Right lobe of liver (tissue), 6 donors: ENCODE results near the gene CYP4A11. TPM values are rescaled to one million over a fixed set of nuclear protein-coding genes. Genes with fewer than 3 reads are reported as not detected.
"Not testable (repeated sequence)": the region's sequence is repeated elsewhere in the genome, so short reads cannot be mapped to it uniquely, and the experiment has no call there.

Experiments used
- ATAC-seq, 4 donors: fragments of 200-7000 bp; cut with Tn5 transposase; one replicate each; pipeline ENCODE4 v1.9.1; 2020; ENCODE audit warnings: mild to moderate bottlenecking in 4 of 4, moderate library complexity in 4 of 4
- DNase-seq, 3 donors: peaks; one replicate each; pipeline ENCODE4 v3.0.0-alpha.2; 2020
- H3K27ac ChIP-seq, 3 donors: fragments of 200-600 bp; one replicate each; pipeline ENCODE4 v1.8.0; 2022
- H3K27me3 ChIP-seq, 2 donors: fragments of 200-600 bp; one replicate each; pipeline ENCODE4 v1.8.0; 2022
- H3K36me3 ChIP-seq, 4 donors: fragments of 200-600 bp; sonication (generic) in 1 of 4; one replicate each; pipeline versions ENCODE4 v1.5.1 to v1.8.0; 2017 to 2022; ENCODE audit warnings: control low read depth in 1 of 4
- H3K4me1 ChIP-seq, 4 donors: fragments of 200-600 bp; sonication (generic) in 1 of 4; one replicate each; pipeline versions ENCODE4 v1.5.1 to v1.8.0; 2017 to 2022; ENCODE audit warnings: control low read depth in 1 of 4
- H3K4me3 ChIP-seq, 3 donors: fragments of 200-600 bp; one replicate each; pipeline ENCODE4 v1.8.0; 2022
- H3K9me3 ChIP-seq, 4 donors: fragments of 200-600 bp; sonication (generic) in 1 of 4; one replicate each; pipeline versions ENCODE4 v1.5.1 to v1.8.0; 2017 to 2022; ENCODE audit warnings: control low read depth in 1 of 4
- CTCF ChIP-seq, 4 donors: fragments of 200-600 bp in 3 of 4; fragments of 450-650 bp in 1 of 4; IDR thresholded peaks; one replicate each; pipeline versions ENCODE4 v1.5.1 to v1.8.0; 2016 to 2022; ENCODE audit warnings: antibody characterized with exemption in 4 of 4, mild to moderate bottlenecking in 2 of 4
- POLR2A ChIP-seq: fragments of 450-650 bp; IDR thresholded peaks from one replicate; pipeline ENCODE4 v1.6.1; 2017; ENCODE audit warnings: antibody characterized with exemption, mild to moderate bottlenecking
- WGBS: methylation state at CpG from one replicate; pipeline ENCODE4 v1.1.6; 2018; ENCODE audit warnings: low coverage, low lambda C conversion rate; ENCODE audit not compliant: insufficient coverage; ENCODE audit errors: missing lambda C conversion rate; 5-methylcytosine and 5-hydroxymethylcytosine counted together
- intact Hi-C, 2 donors: fragments of 100-400 bp; cut with DNase I; formaldehyde crosslinking; loops; one replicate each; pipeline versions ENCODE4 v1.11.2 to v1.14.1; 2022
- long read RNA-seq: library from polyadenylated mRNA; unstranded; transcript quantifications from one replicate; pipeline ENCODE4 v2.0.0, GENCODE V29; 2019
- total RNA-seq, 6 experiments: library from RNA; depleted of rRNA in 2 of 6; stranded (reverse); fragments of >200 nt in 2 of 6; fragmentation: NEBNext Ultra II Directional in 3 of 6; extraction: Animal tissue kit (Norgen Biotek cat#: 25700) in 3 of 6; gene quantifications; one replicate each; pipeline versions ENCODE4 v1.1.0 to v1.2.4, GENCODE V29; 2016 to 2023
- donor health status: DM: no; HTN: yes; CAD: no.
- donor health status: DM: no; HTN: no; CAD: no.
- donor health status: DM: no; HTN: no; CAD: no.
- donor health status: DM: no; HTN: yes; CAD: no.
- donor health status: DM: no; HTN: yes; CAD: no.

Gene CYP4A11
- total RNA-seq: 100 to 1,000 TPM; 176 to 676 (median 297) TPM
- long read RNA-seq, transcript CYP4A11-201 (12 exons, 2,530 nt): major isoform, 11 of 32 reads
- long read RNA-seq, partial matches to known transcripts: 1 of 32 reads
- long read RNA-seq, other reads (novel, unspliced or antisense): 15 of 32 reads

- DNase-seq (peak in 1 of 3 donors; percentile 86), ATAC-seq (peak; percentile 32 to 77 (median 68))
- Histone ChIP-seq H3K4me3 (peak within 1 kb of the TSS; percentile 33 to 67 (median 63)), H3K36me3 (peaks cover 0 to 17% (median 6%) of the 10 kb centered on the region in 4 donors), H3K4me1 (peaks cover 0 to 24% (median 5%) of the 10 kb centered on the region in 4 donors), H3K9me3 (no peaks in the 10 kb centered on the region), H3K27me3 (no peaks in the 10 kb centered on the region), H3K27ac (peak within 1 kb of the TSS; percentile 65 to 83 (median 76))
- WGBS: 31% methylated on average over 2 of the region's 5 CpGs
- intact Hi-C loops: no loop called here
- TF ChIP-seq POLR2A (peak; percentile 68), CTCF (IDR thresholded peaks at IDR 0.05) (no peak)
Measured at GRCh38 chr1:46941135-46941694, at the start of gene CYP4A11. CYP4A11 (minus strand) TSS chr1:46941476; CDS start chr1:46941433, 43 bp downstream.

GRCh38 chr1:46990541-46990940 lies 49.3 kb upstream of the CYP4A11 start:
- DNase-seq, intact Hi-C loops, H3K9me3 ChIP-seq: not testable (repeated sequence)

GRCh38 chr1:46983830-46984586 lies 42.7 kb upstream of the CYP4A11 start:
- Histone ChIP-seq H3K27ac (no peak overlapping the region), H3K27me3 (no peaks in the 10 kb centered on the region), H3K9me3 (no peaks in the 10 kb centered on the region), H3K36me3 (no peaks in the 10 kb centered on the region), H3K4me3 (no peak overlapping the region), H3K4me1 (no peaks in the 10 kb centered on the region)
- DNase-seq (no peak), ATAC-seq (no peak)
- intact Hi-C loops: loop anchor here in 1 of 2 donors (10.0 kb wide), 1 partner anchor 499 kb away; the partner anchor contains the start of gene DMBX1
- WGBS: 80% methylated on average over 1 of the region's 3 CpGs
- no peak for TF ChIP-seq POLR2A
- TF ChIP-seq CTCF (IDR thresholded peaks at IDR 0.05): no peak

More at GRCh38 chr1:46990541-46990940, 49.3 kb upstream of the CYP4A11 start:
- H3K4me1 ChIP-seq, H3K27ac ChIP-seq, H3K27me3 ChIP-seq, ATAC-seq, H3K36me3 ChIP-seq, H3K4me3 ChIP-seq: not testable (repeated sequence)
- 63% methylated on average over 2 of the region's 2 CpGs for WGBS

GRCh38 chr1:46983166-46983829 lies 42.0 kb upstream of the CYP4A11 start:
- H3K4me1 ChIP-seq: no peaks in the 10 kb centered on the region
- WGBS: 60% methylated on average over 4 of the region's 7 CpGs

More at GRCh38 chr1:46983166-46983829, 42.0 kb upstream of the CYP4A11 start:
- Histone ChIP-seq H3K27ac (no peak overlapping the region), H3K9me3 (no peaks in the 10 kb centered on the region), H3K27me3 (no peaks in the 10 kb centered on the region), H3K4me3 (no peak overlapping the region), H3K36me3 (no peaks in the 10 kb centered on the region)
- no peak for ATAC-seq
- intact Hi-C loops: loop anchor here in 1 of 2 donors (10.0 kb wide), 1 partner anchor 498 kb away; the partner anchor contains the start of gene DMBX1
- TF ChIP-seq CTCF (IDR thresholded peaks at IDR 0.05) (no peak), POLR2A (no peak)
- no peak for DNase-seq
